Mammary epithelial cell (primary cell): ENCODE results near the gene PSAPL1.

Source experiments
- EZH2 ChIP-seq: IDR thresholded peaks from 2 replicates; pipeline ENCODE4 v1.6.1; 2012; ENCODE audit warnings: low read length, inconsistent platforms, borderline replicate concordance
- TF ChIP-seq, protein P1 (sequence below), 2 donors: IDR thresholded peaks in 1 of 2; conservative IDR thresholded peaks in 1 of 2; 2 replicates each; pipeline ENCODE4 v1.5.1; 2011 to 2012; ENCODE audit warnings: inconsistent platforms in 2 of 2, low read length in 2 of 2, mild to moderate bottlenecking in 2 of 2, control low read depth in 1 of 2, low read depth in 1 of 2; ENCODE audit not compliant: insufficient read depth in 1 of 2; ENCODE audit errors: extremely low read depth in 1 of 2

DNA sequence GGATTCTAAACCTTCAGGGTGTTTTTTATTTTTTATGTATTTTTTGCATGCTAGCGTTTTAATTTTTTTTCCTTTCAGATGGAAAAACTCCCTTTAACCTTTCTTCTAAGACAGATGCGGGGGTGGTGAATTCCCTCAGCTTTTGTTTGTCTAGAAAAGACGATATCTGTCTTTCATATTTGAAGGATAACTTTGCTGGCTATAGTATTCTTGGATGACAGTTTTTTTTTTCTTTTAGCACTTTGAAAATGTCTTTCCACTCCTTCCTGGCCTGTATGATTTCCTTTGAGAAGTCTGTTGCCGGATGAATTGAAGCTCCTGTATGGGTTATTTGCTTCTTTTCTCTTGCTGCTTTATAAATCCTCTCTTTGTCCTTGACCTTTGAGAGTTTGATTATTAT is 26.6 kb downstream of the PSAPL1 start:
- TF ChIP-seq, protein P1, sequence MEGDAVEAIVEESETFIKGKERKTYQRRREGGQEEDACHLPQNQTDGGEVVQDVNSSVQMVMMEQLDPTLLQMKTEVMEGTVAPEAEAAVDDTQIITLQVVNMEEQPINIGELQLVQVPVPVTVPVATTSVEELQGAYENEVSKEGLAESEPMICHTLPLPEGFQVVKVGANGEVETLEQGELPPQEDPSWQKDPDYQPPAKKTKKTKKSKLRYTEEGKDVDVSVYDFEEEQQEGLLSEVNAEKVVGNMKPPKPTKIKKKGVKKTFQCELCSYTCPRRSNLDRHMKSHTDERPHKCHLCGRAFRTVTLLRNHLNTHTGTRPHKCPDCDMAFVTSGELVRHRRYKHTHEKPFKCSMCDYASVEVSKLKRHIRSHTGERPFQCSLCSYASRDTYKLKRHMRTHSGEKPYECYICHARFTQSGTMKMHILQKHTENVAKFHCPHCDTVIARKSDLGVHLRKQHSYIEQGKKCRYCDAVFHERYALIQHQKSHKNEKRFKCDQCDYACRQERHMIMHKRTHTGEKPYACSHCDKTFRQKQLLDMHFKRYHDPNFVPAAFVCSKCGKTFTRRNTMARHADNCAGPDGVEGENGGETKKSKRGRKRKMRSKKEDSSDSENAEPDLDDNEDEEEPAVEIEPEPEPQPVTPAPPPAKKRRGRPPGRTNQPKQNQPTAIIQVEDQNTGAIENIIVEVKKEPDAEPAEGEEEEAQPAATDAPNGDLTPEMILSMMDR (conservative IDR thresholded peaks at IDR 0.05 in 1 of 2, IDR thresholded peaks at IDR 0.05 in 1 of 2; ENCODE audit: extremely low read depth in 1 of 2, insufficient read depth in 1 of 2, low read depth in 1 of 2, low read length in 2 of 2): no peak
- no peak for TF ChIP-seq EZH2
